Measurements from ENCODE around the gene PAX6. TPM values are rescaled to one million over a fixed set of nuclear protein-coding genes. Genes with fewer than 3 reads are reported as not detected.

Gene PAX6
- total and polyA plus RNA-seq, 2 of the 4 experiments (the other 2 are of a cell fraction), result not detected

- dilution Hi-C loops (cut with HindIII; ENCODE audit: low sequenced_read_pairs, unreplicated experiment), result no loop called here
- H2AK5ac ChIP-seq (ENCODE audit: low read depth, low read length), result no peak overlapping the region
- peak; percentile 19; the same call in 1 of the 2 replicates for ATAC-seq (ENCODE audit: low read depth)
- H3K4me1 ChIP-seq (ENCODE audit: control insufficient read depth, insufficient read depth, low read length), result peaks cover 3% of the 10 kb centered on the region; the same call in 1 of the 2 replicates
- no peak overlapping the region for H3K14ac ChIP-seq (replicated peaks; ENCODE audit: low read depth, low read length)
- peak; percentile 24; the same call in 1 of the 2 replicates for TF ChIP-seq CTCF (conservative IDR thresholded peaks at IDR 0.05; ENCODE audit: low read depth, low read length)
- TF ChIP-seq ELK1 (IDR thresholded peaks at IDR 0.05; ENCODE audit: borderline replicate concordance, low read depth, low read length), result no peak
- H3K18ac ChIP-seq (ENCODE audit: low read depth, low read length), result no peak overlapping the region
- DNase-seq, result no peak
- H4K20me1 ChIP-seq (ENCODE audit: insufficient read depth, low read length), result no peaks in the 10 kb centered on the region; the same call in 1 of the 2 replicates
- in situ Hi-C loops (cut with MboI; ENCODE audit: low sequenced_read_pairs), result no loop called here
- H3K56ac ChIP-seq (ENCODE audit: extremely low read depth, insufficient read depth, low read length), result no peak overlapping the region
- no peak overlapping the region for H4K8ac ChIP-seq (ENCODE audit: low read depth in 2 of 2, low read length in 2 of 2)
- no peak overlapping the region for H3K27ac ChIP-seq (ENCODE audit: insufficient read depth, low read length)
- no peak overlapping the region for H2BK120ac ChIP-seq (ENCODE audit: low read depth, low read length)
- 3% methylated on average over 30 of the region's 60 CpGs; no CpG with 5 or more reads in 1 of the 2 experiments for WGBS, 2 experiments (ENCODE audit: extremely low coverage in 2 of 2, insufficient read length in 1 of 2)
- peak overlapping the region; percentile 60; the same call in 1 of the 2 replicates for H3K4me2 ChIP-seq (ENCODE audit: low read depth, low read length)
- intact Hi-C loops (cut with micrococcal nuclease), result loop anchor here (10.0 kb wide), 1 partner anchor 304 kb away; no protein-coding TSS in a partner anchor
- H3K79me1 ChIP-seq (ENCODE audit: low read depth in 1 of 2, low read length in 2 of 2), result no peaks in the 10 kb centered on the region
- H2BK20ac ChIP-seq (ENCODE audit: low read depth, low read length), result no peak overlapping the region
- H4K91ac ChIP-seq (ENCODE audit: insufficient read depth, low read depth, low read length), result no peak overlapping the region
- H3K27me3 ChIP-seq (ENCODE audit: control insufficient read depth, insufficient read depth, low read length), result peaks cover 85% of the 10 kb centered on the region
- H2AK9ac ChIP-seq (replicated peaks; ENCODE audit: low read depth, low read length, poor library complexity), result peak overlapping the region; percentile 76
- ChIA-PET POLR2A (ENCODE audit: unreplicated experiment) (no interaction called here), CTCF (no interaction called here)
- no peak overlapping the region for H4K5ac ChIP-seq (ENCODE audit: low read depth, low read length)
- no peak overlapping the region for H2BK15ac ChIP-seq (ENCODE audit: low read depth, low read length)
- H3K9me3 ChIP-seq (ENCODE audit: control insufficient read depth, insufficient read depth, low read length), result peaks cover 26% of the 10 kb centered on the region
- H3K9ac ChIP-seq (ENCODE audit: low read depth, low read length), result no peak overlapping the region
- H3K4me3 ChIP-seq (ENCODE audit: insufficient read depth, low read depth, low read length), result no peak overlapping the region
- peaks cover 4% of the 10 kb centered on the region; the same call in 1 of the 2 replicates for H3K9me1 ChIP-seq (ENCODE audit: insufficient read depth, low read length)
- H2AFZ ChIP-seq (replicated peaks; ENCODE audit: low read length, poor library complexity), result peak overlapping the region; percentile 65
- H3K4ac ChIP-seq (ENCODE audit: low read depth, low read length), result no peak overlapping the region
- H3K23ac ChIP-seq (ENCODE audit: low read depth, low read length), result 0 out of 2 replicates have a peak overlapping the region, but pooled peaks have one; percentile 7
- no peak overlapping the region for H2BK5ac ChIP-seq (ENCODE audit: low read depth, low read length, poor library complexity, severe bottlenecking)
- BruUV-seq (replicated peaks), result no TSS peak
- H3K36me3 ChIP-seq (ENCODE audit: control insufficient read depth, insufficient read depth, low read length), result no peaks in the 10 kb centered on the region
Measured at GRCh38 chr11:31798554-31799434, 12.3 kb downstream of the PAX6 start.

Measured in IMR-90 (cell line).